Body of pancreas (tissue), 4 donors: ENCODE measurements around the gene FBXL15.

ENCODE experiments used
- POLR2A ChIP-seq, 3 donors: fragments of 450-650 bp; IDR thresholded peaks; one replicate each; pipeline ENCODE4 v1.6.1; 2016; ENCODE audit warnings: antibody characterized with exemption in 3 of 3, mild to moderate bottlenecking in 2 of 3
- TF ChIP-seq, protein P1 (sequence below), 7 experiments: fragments of 450-650 bp in 4 of 7; fragments of 200-600 bp in 3 of 7; sonication (generic) in 3 of 7; IDR thresholded peaks; one replicate each; pipeline ENCODE4 v1.5.1; 2016 to 2019; ENCODE audit warnings: antibody characterized with exemption in 7 of 7

DNA sequence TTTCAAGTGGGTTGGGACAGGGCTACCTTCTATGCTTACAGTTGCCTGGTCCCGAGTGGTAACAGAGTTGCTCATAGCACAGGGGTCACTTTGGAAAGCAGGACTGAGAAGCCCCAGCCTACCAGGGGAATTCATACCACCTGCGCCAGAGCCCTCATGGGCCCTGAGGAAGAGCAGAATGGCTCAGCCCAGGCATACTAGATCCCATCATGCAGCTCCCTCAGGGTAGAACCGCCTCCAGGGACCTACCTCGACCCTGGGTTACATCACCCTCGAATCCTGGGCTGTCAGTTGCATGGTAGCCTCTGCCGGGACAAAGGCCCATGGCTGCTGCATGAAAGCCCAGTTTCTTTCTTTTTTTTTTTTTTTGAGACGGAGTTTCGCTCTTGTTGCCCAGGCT lies 8.8 kb downstream of the FBXL15 start:
- TF ChIP-seq, protein P1, sequence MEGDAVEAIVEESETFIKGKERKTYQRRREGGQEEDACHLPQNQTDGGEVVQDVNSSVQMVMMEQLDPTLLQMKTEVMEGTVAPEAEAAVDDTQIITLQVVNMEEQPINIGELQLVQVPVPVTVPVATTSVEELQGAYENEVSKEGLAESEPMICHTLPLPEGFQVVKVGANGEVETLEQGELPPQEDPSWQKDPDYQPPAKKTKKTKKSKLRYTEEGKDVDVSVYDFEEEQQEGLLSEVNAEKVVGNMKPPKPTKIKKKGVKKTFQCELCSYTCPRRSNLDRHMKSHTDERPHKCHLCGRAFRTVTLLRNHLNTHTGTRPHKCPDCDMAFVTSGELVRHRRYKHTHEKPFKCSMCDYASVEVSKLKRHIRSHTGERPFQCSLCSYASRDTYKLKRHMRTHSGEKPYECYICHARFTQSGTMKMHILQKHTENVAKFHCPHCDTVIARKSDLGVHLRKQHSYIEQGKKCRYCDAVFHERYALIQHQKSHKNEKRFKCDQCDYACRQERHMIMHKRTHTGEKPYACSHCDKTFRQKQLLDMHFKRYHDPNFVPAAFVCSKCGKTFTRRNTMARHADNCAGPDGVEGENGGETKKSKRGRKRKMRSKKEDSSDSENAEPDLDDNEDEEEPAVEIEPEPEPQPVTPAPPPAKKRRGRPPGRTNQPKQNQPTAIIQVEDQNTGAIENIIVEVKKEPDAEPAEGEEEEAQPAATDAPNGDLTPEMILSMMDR (IDR thresholded peaks at IDR 0.05): no peak
- TF ChIP-seq POLR2A (IDR thresholded peaks at IDR 0.05): no peak
